CD4-positive, alpha-beta T cell treated with Interferon alpha-2 for 1 hour (primary cell): ENCODE results near the gene TMIE.
"Not testable (repeated sequence)": the region's sequence is repeated elsewhere in the genome, so short reads cannot be mapped to it uniquely, and the experiment has no call there.

ENCODE experiments used
- DNase-seq, 2 donors: peaks; one replicate each; pipeline ENCODE4 v3.0.0-alpha.2; 2020 to 2022

The TMIE gene

GRCh38 chr3:46690798-46691197 lies 10.4 kb upstream of the TMIE start:
- DNase-seq: no peak

- no peak for DNase-seq
Measured at GRCh38 chr3:46692566-46692990, 8.6 kb upstream of the TMIE start.

GRCh38 chr3:46693038-46693891 lies 7.9 kb upstream of the TMIE start, which contains the start of gene ALS2CL:
ALS2CL (minus strand) TSS chr3:46693679; CDS start chr3:46689440, 4,239 bp downstream.
- peak; percentile 73 to 84 for DNase-seq

- no peak for DNase-seq
Measured at GRCh38 chr3:46693892-46694226, 7.3 kb upstream of the TMIE start.

GRCh38 chr3:46694520-46694919 lies 6.7 kb upstream of the TMIE start:
- no peak for DNase-seq

GRCh38 chr3:46695177-46695961 lies 5.8 kb upstream of the TMIE start:
- peak; percentile 40 to 55 for DNase-seq

GRCh38 chr3:46695962-46696894 lies 5.0 kb upstream of the TMIE start:
- no peak for DNase-seq

- peak in 1 of 2 donors; percentile 51 for DNase-seq
Measured at GRCh38 chr3:46699676-46700523, 1.3 kb upstream of the TMIE start.

GRCh38 chr3:46700772-46701171 lies 420 bp upstream of the TMIE start:
- DNase-seq: no peak

- DNase-seq: no peak
Measured at GRCh38 chr3:46702246-46703012, 1.2 kb downstream of the TMIE start.

GRCh38 chr3:46703013-46703520 lies 1.9 kb downstream of the TMIE start:
- DNase-seq: no peak

- not testable (repeated sequence) for DNase-seq
Measured at GRCh38 chr3:46704346-46704745, 3.2 kb downstream of the TMIE start.

GRCh38 chr3:46705022-46705530 lies 3.9 kb downstream of the TMIE start:
- DNase-seq: peak; percentile 65 to 76

- DNase-seq: no peak
Measured at GRCh38 chr3:46705751-46706552, 4.8 kb downstream of the TMIE start.

- DNase-seq: no peak
Measured at GRCh38 chr3:46706771-46707582, 5.8 kb downstream of the TMIE start.

GRCh38 chr3:46707601-46708011 lies 6.4 kb downstream of the TMIE start:
- DNase-seq: no peak

GRCh38 chr3:46708401-46709156 lies 7.4 kb downstream of the TMIE start:
- no peak for DNase-seq

- no peak for DNase-seq
Measured at GRCh38 chr3:46709157-46709654, 8.0 kb downstream of the TMIE start.
